Cardiac muscle cell (in vitro differentiated cells and primary cell): Measurements from ENCODE around the gene TPSB2. TPM values are rescaled to one million over a fixed set of nuclear protein-coding genes. Genes with fewer than 3 reads are reported as not detected.

Experiments used
- DNase-seq, 2 donors: peaks; one replicate each; pipeline versions ENCODE4 v3.0.0 to v3.0.0-alpha.2; 2010 to 2017; ENCODE audit warnings: low read depth in 1 of 2, low spot score in 1 of 2
- H3K27ac ChIP-seq: fragments of 200-600 bp; sonication (generic); 2 replicates; pipeline ENCODE4 v1.5.1; 2016
- H3K27me3 ChIP-seq: fragments of 200-600 bp; sonication (generic); 2 replicates; pipeline ENCODE4 v1.6.0; 2016; ENCODE audit warnings: control low read depth
- H3K36me3 ChIP-seq: fragments of 200-600 bp; sonication (generic); 2 replicates; pipeline ENCODE4 v1.5.1; 2016; ENCODE audit warnings: control low read depth
- H3K4me1 ChIP-seq: fragments of 200-600 bp; sonication (generic); 2 replicates; pipeline ENCODE4 v1.8.1; 2017; ENCODE audit warnings: low read depth, mild to moderate bottlenecking, mixed run types
- H3K4me3 ChIP-seq: fragments of 200-600 bp; sonication (generic); 2 replicates; pipeline ENCODE4 v1.5.1; 2016; ENCODE audit warnings: mild to moderate bottlenecking
- H3K9me3 ChIP-seq: fragments of 200-600 bp; sonication (generic); 2 replicates; pipeline ENCODE4 v1.5.1; 2017; ENCODE audit warnings: low read depth, mild to moderate bottlenecking, control low read depth
- polyA plus RNA-seq: library from polyadenylated mRNA; unstranded; fragments of >200 nt; fragmentation: Nextera tagmentation; extraction: Ambion mirVana; gene quantifications from 2 replicates; pipeline ENCODE4 v1.2.1, GENCODE V29; 2016
- total RNA-seq: library from RNA; depleted of rRNA; stranded (reverse); fragments of >200 nt; gene quantifications from 2 replicates; pipeline ENCODE4 v1.2.3, GENCODE V29; 2016
- TF ChIP-seq, protein P1 (sequence below): IDR thresholded peaks from 2 replicates; pipeline ENCODE4 v1.5.1; 2012; ENCODE audit warnings: low read depth, mild to moderate bottlenecking, low read length

Gene TPSB2
- total and polyA plus RNA-seq, 2 experiments from 2014 or later, result not detected

- no peaks in the 10 kb centered on the region for H3K36me3 ChIP-seq
- no peak for DNase-seq
- H3K27ac ChIP-seq, result no peak overlapping the region
- H3K4me3 ChIP-seq, result no peak overlapping the region
- no peaks in the 10 kb centered on the region for H3K4me1 ChIP-seq
- H3K9me3 ChIP-seq, result no peaks in the 10 kb centered on the region
- TF ChIP-seq, protein P1, sequence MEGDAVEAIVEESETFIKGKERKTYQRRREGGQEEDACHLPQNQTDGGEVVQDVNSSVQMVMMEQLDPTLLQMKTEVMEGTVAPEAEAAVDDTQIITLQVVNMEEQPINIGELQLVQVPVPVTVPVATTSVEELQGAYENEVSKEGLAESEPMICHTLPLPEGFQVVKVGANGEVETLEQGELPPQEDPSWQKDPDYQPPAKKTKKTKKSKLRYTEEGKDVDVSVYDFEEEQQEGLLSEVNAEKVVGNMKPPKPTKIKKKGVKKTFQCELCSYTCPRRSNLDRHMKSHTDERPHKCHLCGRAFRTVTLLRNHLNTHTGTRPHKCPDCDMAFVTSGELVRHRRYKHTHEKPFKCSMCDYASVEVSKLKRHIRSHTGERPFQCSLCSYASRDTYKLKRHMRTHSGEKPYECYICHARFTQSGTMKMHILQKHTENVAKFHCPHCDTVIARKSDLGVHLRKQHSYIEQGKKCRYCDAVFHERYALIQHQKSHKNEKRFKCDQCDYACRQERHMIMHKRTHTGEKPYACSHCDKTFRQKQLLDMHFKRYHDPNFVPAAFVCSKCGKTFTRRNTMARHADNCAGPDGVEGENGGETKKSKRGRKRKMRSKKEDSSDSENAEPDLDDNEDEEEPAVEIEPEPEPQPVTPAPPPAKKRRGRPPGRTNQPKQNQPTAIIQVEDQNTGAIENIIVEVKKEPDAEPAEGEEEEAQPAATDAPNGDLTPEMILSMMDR, result no peak
- H3K27me3 ChIP-seq, result no peaks in the 10 kb centered on the region
Measured at GRCh38 chr16:1216681-1217400, 13.1 kb downstream of the TPSB2 start.

DNA sequence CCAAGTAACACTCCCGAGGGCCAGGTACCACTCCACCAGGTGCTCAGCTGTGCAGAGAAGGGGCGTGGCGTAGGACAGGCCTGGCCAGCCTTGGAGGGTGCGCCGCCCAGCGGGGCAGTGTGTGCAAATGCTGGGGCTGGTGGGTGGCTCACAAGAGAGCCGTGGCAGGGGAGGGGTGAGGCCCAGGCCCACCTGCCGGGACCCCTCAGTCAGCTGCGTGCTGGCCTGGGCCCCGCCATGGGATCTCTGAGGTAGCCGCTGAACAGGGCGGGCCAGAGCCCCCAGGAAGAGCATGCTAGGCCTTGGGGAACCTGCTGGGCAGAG is 13.7 kb downstream of the TPSB2 start:
- Histone ChIP-seq H3K27me3 (no peaks in the 10 kb centered on the region), H3K4me3 (no peak overlapping the region), H3K27ac (no peak overlapping the region), H3K9me3 (no peaks in the 10 kb centered on the region), H3K36me3 (no peaks in the 10 kb centered on the region), H3K4me1 (no peaks in the 10 kb centered on the region)
- TF ChIP-seq, protein P1, result no peak
- DNase-seq, result no peak

GRCh38 chr16:1215574-1216295 is 14.2 kb downstream of the TPSB2 start:
- H3K4me3 ChIP-seq, result no peak overlapping the region
- no peaks in the 10 kb centered on the region for H3K27me3 ChIP-seq
- H3K9me3 ChIP-seq, result no peaks in the 10 kb centered on the region
- H3K36me3 ChIP-seq, result no peaks in the 10 kb centered on the region
- no peak for DNase-seq
- TF ChIP-seq, protein P1, result no peak
- no peak overlapping the region for H3K27ac ChIP-seq
- no peaks in the 10 kb centered on the region for H3K4me1 ChIP-seq

DNA sequence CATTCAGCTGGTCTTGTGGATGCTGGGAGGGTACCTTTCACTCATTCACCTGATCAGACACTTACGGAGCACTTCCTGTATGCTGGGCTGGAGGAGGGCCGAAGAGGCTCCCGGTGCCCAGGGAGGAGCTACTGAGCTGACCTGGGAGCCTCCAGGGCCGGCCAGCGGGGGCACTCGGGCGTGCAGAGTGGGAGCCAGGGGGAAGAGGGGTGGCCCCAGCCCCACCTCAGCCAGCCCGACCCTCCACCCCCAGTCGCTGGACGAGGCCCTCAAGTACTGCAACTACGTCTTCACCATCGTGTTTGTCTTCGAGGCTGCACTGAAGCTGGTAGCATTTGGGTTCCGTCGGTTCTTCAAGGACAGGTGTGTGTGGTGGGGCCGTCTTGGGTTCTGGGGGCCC is 15.3 kb downstream of the TPSB2 start:
- Histone ChIP-seq H3K4me1 (no peaks in the 10 kb centered on the region), H3K36me3 (peaks cover 2% of the 10 kb centered on the region), H3K27ac (no peak overlapping the region), H3K4me3 (no peak overlapping the region), H3K27me3 (no peaks in the 10 kb centered on the region), H3K9me3 (no peaks in the 10 kb centered on the region)
- no peak for DNase-seq
- TF ChIP-seq, protein P1, result no peak

DNA sequence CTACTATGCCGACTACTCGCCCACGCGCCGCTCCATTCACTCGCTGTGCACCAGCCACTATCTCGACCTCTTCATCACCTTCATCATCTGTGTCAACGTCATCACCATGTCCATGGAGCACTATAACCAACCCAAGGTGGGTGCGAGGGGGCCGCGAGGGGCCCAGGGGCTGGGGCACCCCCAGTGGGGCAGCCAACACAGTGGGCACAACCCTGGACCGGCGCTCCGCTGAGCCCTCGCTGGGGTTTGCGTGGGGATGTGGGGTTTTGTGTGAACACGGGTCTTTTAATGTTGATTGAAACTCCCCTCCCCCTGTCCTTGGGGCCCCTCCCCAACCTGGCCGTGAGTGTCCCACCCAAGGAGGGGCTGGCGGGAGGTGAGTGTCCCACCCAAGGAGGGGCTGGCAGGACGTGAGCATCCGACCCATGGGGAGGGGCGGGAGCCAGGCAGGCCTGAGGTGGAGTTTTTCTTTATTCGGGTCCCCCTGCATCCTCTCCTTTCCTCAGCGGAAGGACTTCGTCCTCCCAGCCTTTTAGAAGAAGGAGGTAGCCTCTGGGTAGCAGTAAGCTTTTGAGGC is 16.1 kb downstream of the TPSB2 start:
- H3K36me3 ChIP-seq, result peaks cover 2% of the 10 kb centered on the region
- no peaks in the 10 kb centered on the region for H3K9me3 ChIP-seq
- H3K27ac ChIP-seq, result no peak overlapping the region
- no peak for DNase-seq
- no peaks in the 10 kb centered on the region for H3K27me3 ChIP-seq
- no peaks in the 10 kb centered on the region for H3K4me1 ChIP-seq
- TF ChIP-seq, protein P1, result no peak
- H3K4me3 ChIP-seq, result no peak overlapping the region
